OCI-LY7 (cell line): ENCODE results near the gene PEBP1. TPM values are rescaled to one million over a fixed set of nuclear protein-coding genes. Genes with fewer than 3 reads are reported as not detected.

Experiments
- BruUV-seq: library from RNA; stranded (reverse); fragments of 400-500 nt; replicated peaks from 2 replicates; lab custom pipeline; 2021; lab: Mats Ljungman, UMichigan
- CTCF ChIA-PET: fragments of 300-600 bp; sonication (Branson Sonifier 250); formaldehyde crosslinking; loops from one replicate; lab custom pipeline; 2022; ENCODE audit warnings: antibody characterized with exemption; ENCODE audit not compliant: unreplicated experiment; lab: Charles Lee
- POLR2A ChIA-PET: fragments of 300-600 bp; sonication (Branson Sonifier 250); formaldehyde crosslinking; loops from one replicate; lab custom pipeline; 2022; ENCODE audit warnings: antibody characterized with exemption; lab: Charles Lee
- DNase-seq: peaks from one replicate; pipeline ENCODE4 v3.0.0-alpha.2; 2015; ENCODE audit warnings: low spot score
- H2AFZ ChIP-seq: fragments of 200-600 bp; sonication (generic), shearing (Covaris generic); 2 replicates; pipeline ENCODE4 v1.6.1; 2014; ENCODE audit warnings: mild to moderate bottlenecking, antibody characterized with exemption, low read length, moderate library complexity
- H3K27ac ChIP-seq: fragments of 200-600 bp; sonication (generic); 2 replicates; pipeline ENCODE4 v1.5.1; 2014; ENCODE audit warnings: mixed run types, low read depth, mild to moderate bottlenecking, moderate library complexity, low read length, inconsistent platforms; ENCODE audit not compliant: poor library complexity, severe bottlenecking
- H3K36me3 ChIP-seq: fragments of 200-600 bp; sonication (generic); 2 replicates; pipeline ENCODE4 v1.6.1; 2014; ENCODE audit warnings: mild to moderate bottlenecking, antibody characterized with exemption, low read length, moderate library complexity, mixed read lengths; ENCODE audit not compliant: insufficient read depth
- H3K4me1 ChIP-seq: fragments of 200-600 bp; sonication (generic); 2 replicates; pipeline ENCODE4 v1.5.1; 2014; ENCODE audit warnings: mild to moderate bottlenecking, low read length; ENCODE audit not compliant: insufficient read depth, poor library complexity, severe bottlenecking
- H3K4me2 ChIP-seq: fragments of 200-600 bp; sonication (generic); 2 replicates; pipeline ENCODE4 v1.6.1; 2014; ENCODE audit warnings: mild to moderate bottlenecking, low read length
- H3K4me3 ChIP-seq: fragments of 200-600 bp; sonication (generic); 2 replicates; pipeline ENCODE4 v1.5.1; 2014; ENCODE audit warnings: mild to moderate bottlenecking, low read depth, low read length; ENCODE audit not compliant: poor library complexity, severe bottlenecking
- H3K79me2 ChIP-seq: fragments of 200-600 bp; sonication (generic); 2 replicates; pipeline ENCODE4 v1.6.1; 2016; ENCODE audit warnings: low read depth, mild to moderate bottlenecking, low read length, moderate library complexity, mixed read lengths; ENCODE audit not compliant: insufficient read depth
- H3K9me2 ChIP-seq: fragments of 200-600 bp; sonication (generic); 2 replicates; pipeline ENCODE4 v1.6.1; 2016; ENCODE audit warnings: mild to moderate bottlenecking, low read length, mixed read lengths; ENCODE audit not compliant: insufficient read depth
- H3K9me3 ChIP-seq: fragments of 200-600 bp; sonication (generic); 2 replicates; pipeline ENCODE4 v1.6.1; 2014; ENCODE audit warnings: mild to moderate bottlenecking, mixed run types, low read length, mixed read lengths
- H4K20me1 ChIP-seq: fragments of 200-600 bp; sonication (generic); 2 replicates; pipeline ENCODE4 v1.6.1; 2014; ENCODE audit warnings: mild to moderate bottlenecking, antibody characterized with exemption, low read length, moderate library complexity, mixed read lengths; ENCODE audit not compliant: insufficient read depth
- CTCF ChIP-seq: fragments of 200-600 bp; sonication (generic); conservative IDR thresholded peaks from 2 replicates; pipeline ENCODE4 v1.5.1; 2014; ENCODE audit warnings: mild to moderate bottlenecking, antibody characterized with exemption, low read length, moderate library complexity, mixed read lengths
- EZH2phosphoT487 ChIP-seq: fragments of 200-600 bp; sonication (generic); IDR thresholded peaks from 2 replicates; pipeline ENCODE4 v1.6.1; 2018; ENCODE audit warnings: low read depth, borderline replicate concordance, mild to moderate bottlenecking, mixed run types, antibody characterized with exemption, low read length, moderate library complexity, mixed read lengths
- intact Hi-C: fragments of 100-400 bp; cut with micrococcal nuclease; formaldehyde crosslinking; loops from one replicate; pipeline ENCODE4 v1.10.0; 2022; ENCODE audit not compliant: unreplicated experiment
- total RNA-seq, 2 experiments: library from RNA; depleted of rRNA in 1 of 2; stranded (reverse); fragments of >200 nt in 1 of 2; shearing (Covaris generic) in 1 of 2; gene quantifications; 2 replicates each; pipeline ENCODE4 v1.2.3, GENCODE V29; 2014 to 2022

PEBP1 gene
- total RNA-seq, 2 experiments from 2014 or later: 128 to 154 TPM

GRCh38 chr12:118188690-118189371 is 52.9 kb downstream of the PEBP1 start:
- Histone ChIP-seq H3K4me2 (no peak overlapping the region), H4K20me1 (no peaks in the 10 kb centered on the region), H3K27ac (no peak overlapping the region), H3K9me2 (no peaks in the 10 kb centered on the region), H3K4me1 (peaks cover 5% of the 10 kb centered on the region), H3K79me2 (no peaks in the 10 kb centered on the region), H3K9me3 (no peaks in the 10 kb centered on the region), H3K4me3 (no peak overlapping the region), H3K36me3 (peaks cover 12% of the 10 kb centered on the region; the same call in 1 of the 2 replicates), H2AFZ (no peak overlapping the region)
- ChIA-PET CTCF (no interaction called here), POLR2A (no interaction called here)
- TF ChIP-seq CTCF: no peak
- no peak for TF ChIP-seq EZH2phosphoT487
- intact Hi-C loops: no loop called here
- DNase-seq: no peak
- BruUV-seq: no TSS peak

- CTCF ChIA-PET: interaction anchor here (0.5 kb wide), 1 partner anchor 647 kb away, joined by 3 read pairs; no protein-coding TSS in a partner anchor
- Histone ChIP-seq H4K20me1 (no peaks in the 10 kb centered on the region), H3K79me2 (no peaks in the 10 kb centered on the region), H3K4me1 (peaks cover 5% of the 10 kb centered on the region), H3K36me3 (peaks cover 19% of the 10 kb centered on the region; the same call in 1 of the 2 replicates), H3K4me3 (no peak overlapping the region), H3K9me3 (no peaks in the 10 kb centered on the region), H3K27ac (no peak overlapping the region), H3K4me2 (no peak overlapping the region), H3K9me2 (no peaks in the 10 kb centered on the region), H2AFZ (no peak overlapping the region)
- no peak for DNase-seq
- BruUV-seq: no TSS peak
- intact Hi-C loops: no loop called here
- POLR2A ChIA-PET: no interaction called here
- no peak for TF ChIP-seq EZH2phosphoT487
- no peak for TF ChIP-seq CTCF
Observed at GRCh38 chr12:118189741-118190191, 53.8 kb downstream of the PEBP1 start.

- intact Hi-C loops: no loop called here
- BruUV-seq: no TSS peak
- Histone ChIP-seq H2AFZ (no peak overlapping the region), H3K4me1 (peaks cover 5% of the 10 kb centered on the region), H3K36me3 (peaks cover 24% of the 10 kb centered on the region; the same call in 1 of the 2 replicates), H3K9me3 (no peaks in the 10 kb centered on the region), H3K4me3 (no peak overlapping the region), H3K79me2 (no peaks in the 10 kb centered on the region), H3K9me2 (no peaks in the 10 kb centered on the region), H3K4me2 (no peak overlapping the region), H3K27ac (no peak overlapping the region), H4K20me1 (no peaks in the 10 kb centered on the region)
- ChIA-PET CTCF (interaction anchor here (0.5 kb wide), 1 partner anchor 648 kb away, joined by 3 read pairs; no protein-coding TSS in a partner anchor), POLR2A (no interaction called here)
- no peak for DNase-seq
- no peak for TF ChIP-seq CTCF
- TF ChIP-seq EZH2phosphoT487: no peak
Observed at GRCh38 chr12:118190266-118190665, 54.3 kb downstream of the PEBP1 start.
